ENCODE results near the gene HOXD4.

HOXD4 gene

DNA sequence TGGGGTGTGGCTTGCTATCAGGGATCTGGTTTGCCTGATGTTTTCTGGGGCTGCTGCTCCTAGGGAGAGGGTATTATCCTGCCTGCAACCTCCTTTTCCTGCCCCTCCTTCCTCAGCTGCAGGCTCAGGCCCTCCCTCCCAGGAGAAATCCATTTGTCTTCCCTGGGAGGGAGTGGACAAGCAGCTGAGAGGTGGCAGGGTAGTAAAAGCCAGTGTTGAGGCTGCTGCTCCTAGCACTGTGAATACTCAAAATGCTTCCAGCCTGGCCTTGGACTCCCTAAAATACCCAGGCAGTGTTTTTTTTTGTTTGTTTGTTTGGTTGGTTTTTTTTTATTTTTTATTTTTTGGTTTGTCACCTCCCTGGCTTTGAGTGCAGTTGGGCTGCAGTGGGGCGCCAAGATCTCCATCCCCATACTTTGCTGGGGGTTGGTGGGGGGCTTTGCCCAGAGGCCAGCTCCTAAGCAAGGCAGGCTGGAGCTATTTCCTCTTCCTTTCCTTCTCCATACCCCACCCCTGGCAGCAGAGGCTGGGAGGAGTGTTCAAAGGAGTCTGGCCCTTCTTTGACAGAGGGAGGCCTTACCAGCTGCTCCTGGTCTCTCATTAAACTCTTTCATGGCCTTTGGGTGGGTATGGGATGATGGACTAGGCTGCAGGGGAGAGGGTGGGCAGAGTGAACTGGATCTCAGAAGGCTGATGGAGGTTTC is 19.4 kb downstream of the HOXD4 start:
- DNase-seq (ENCODE audit: low read depth, low spot score) = no peak

DNA sequence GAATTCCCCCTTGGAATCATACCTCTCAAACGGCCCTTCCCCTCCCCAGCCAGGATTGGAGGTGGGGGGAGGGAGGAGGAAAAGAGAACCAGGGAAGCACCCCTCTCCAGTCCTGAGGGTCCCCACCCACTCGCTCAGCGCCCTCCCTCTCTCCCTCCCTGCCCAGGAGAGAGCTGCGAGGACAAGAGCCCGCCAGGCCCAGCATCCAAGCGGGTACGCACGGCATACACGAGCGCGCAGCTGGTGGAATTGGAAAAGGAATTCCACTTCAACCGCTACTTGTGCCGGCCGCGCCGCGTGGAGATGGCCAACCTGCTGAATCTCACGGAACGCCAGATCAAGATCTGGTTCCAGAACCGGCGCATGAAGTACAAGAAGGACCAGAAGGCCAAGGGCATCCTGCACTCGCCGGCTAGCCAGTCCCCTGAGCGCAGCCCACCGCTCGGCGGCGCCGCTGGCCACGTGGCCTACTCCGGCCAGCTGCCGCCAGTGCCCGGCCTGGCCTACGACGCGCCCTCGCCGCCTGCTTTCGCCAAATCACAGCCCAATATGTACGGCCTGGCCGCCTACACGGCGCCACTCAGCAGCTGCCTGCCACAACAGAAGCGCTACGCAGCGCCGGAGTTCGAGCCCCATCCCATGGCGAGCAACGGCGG is 20.1 kb downstream of the HOXD4 start:
- DNase-seq (ENCODE audit: low read depth, low spot score) = no peak

DNA sequence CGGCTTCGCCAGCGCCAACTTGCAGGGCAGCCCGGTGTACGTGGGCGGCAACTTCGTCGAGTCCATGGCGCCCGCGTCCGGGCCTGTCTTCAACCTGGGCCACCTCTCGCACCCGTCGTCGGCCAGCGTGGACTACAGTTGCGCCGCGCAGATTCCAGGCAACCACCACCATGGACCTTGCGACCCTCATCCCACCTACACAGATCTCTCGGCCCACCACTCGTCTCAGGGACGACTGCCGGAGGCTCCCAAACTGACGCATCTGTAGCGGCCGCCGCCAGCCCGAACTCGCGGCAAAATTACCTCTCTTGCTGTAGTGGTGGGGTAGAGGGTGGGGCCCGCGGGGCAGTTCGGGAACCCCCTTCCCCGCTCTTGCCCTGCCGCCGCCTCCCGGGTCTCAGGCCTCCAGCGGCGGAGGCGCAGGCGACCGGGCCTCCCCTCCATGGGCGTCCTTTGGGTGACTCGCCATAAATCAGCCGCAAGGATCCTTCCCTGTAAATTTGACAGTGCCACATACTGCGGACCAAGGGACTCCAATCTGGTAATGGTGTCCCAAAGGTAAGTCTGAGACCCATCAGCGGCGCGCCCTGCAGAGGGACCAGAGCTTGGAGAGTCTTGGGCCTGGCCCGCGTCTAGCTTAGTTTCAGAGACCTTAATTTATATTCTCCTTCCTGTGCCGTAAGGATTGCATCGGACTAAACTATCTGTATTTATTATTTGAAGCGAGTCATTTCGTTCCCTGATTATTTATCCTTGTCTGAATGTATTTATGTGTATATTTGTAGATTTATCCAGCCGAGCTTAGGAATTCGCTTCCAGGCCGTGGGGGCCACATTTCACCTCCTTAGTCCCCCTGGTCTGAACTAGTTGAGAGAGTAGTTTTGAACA is 20.9 kb downstream of the HOXD4 start:
- DNase-seq (ENCODE audit: low read depth, low spot score) = no peak

DNA sequence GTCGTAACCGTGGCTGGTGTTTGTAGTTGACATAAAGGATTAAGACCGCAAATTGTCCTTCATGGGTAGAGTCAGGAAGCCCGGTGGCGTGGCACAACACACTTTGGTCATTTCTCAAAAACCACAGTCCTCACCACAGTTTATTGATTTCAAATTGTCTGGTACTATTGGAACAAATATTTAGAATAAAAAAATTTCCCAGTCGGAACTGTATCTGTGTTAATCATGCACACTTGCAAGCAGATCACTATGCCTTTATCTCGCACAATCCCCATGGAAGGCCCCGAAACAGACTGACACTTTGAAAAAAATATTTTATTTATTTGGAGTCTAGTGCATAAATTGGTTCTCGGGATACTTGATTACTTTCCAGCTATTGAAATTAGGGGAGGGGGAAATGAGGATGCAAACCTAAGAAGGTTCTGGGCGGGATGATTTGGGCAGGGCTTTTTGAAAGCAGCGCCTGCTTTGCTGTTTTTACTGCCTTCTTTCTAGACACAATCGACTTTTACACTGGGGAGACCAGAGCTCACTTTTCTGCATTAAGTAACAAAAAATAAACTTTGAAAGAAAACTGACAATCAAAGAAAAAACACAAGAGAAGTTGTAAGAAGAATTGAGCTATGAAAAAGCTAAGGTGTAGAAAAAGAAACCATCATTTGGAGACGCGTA is 21.7 kb downstream of the HOXD4 start:
- no peak for DNase-seq (ENCODE audit: low read depth, low spot score)

DNA sequence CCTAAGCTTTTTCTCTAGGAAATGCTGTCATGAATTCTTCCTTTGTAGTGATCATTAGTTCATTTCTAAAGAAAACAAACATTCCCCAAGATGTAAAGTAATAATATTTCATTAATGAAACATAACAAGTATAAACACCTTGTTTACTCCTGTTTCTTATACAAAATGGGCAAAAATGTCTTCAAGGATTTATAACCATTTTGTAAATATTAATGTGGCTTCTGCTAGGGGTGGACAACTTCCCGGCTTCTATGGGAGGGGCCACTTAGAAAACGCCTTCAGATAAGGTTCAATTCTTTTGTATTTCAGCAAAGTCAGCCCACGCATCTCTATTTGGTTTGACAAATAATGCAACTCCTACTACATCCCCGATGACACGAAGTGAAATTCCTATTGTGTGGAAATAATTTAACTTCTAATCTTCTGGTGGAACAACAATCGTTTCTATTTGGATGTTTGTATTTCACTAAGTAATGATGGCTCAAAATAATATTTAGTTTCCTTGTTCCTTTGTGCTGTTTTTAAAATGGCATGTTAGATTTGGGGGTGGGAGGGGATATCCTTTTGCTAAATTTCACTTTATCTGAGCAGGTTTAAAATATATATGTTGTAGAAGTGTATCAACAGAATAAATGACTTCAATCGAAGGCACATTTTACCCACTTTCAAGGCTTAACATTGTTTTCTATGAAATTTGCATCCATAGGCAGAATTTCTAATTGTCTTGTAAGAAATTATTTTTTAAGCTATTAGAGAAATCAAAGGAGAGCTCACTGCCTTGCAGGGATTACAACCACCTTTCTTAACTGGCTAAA is 22.4 kb downstream of the HOXD4 start:
- no peak for DNase-seq (ENCODE audit: low read depth, low spot score)

DNA sequence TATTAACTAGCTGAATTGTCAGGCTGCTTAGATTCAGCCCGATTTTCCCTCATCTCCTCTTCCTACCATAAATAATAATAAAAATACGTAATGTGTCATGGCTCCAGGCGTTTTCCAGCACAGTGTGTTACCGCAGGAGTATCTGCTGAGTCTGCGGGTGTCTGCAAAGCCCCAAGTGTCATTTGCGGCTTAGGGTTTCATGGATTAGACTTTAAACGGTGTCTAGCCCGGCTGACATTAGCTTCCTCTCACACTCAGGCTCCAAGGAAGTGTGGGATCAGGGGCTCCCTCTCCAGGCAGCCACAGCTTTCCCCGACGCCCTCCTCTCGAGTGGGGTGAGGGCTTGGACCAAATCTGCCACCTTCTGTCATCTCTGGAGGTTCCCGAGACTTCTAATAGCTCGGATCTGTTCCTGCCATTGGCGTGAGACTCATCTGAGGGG is 23.1 kb downstream of the HOXD4 start:
- DNase-seq (ENCODE audit: low read depth, low spot score) = no peak

DNA sequence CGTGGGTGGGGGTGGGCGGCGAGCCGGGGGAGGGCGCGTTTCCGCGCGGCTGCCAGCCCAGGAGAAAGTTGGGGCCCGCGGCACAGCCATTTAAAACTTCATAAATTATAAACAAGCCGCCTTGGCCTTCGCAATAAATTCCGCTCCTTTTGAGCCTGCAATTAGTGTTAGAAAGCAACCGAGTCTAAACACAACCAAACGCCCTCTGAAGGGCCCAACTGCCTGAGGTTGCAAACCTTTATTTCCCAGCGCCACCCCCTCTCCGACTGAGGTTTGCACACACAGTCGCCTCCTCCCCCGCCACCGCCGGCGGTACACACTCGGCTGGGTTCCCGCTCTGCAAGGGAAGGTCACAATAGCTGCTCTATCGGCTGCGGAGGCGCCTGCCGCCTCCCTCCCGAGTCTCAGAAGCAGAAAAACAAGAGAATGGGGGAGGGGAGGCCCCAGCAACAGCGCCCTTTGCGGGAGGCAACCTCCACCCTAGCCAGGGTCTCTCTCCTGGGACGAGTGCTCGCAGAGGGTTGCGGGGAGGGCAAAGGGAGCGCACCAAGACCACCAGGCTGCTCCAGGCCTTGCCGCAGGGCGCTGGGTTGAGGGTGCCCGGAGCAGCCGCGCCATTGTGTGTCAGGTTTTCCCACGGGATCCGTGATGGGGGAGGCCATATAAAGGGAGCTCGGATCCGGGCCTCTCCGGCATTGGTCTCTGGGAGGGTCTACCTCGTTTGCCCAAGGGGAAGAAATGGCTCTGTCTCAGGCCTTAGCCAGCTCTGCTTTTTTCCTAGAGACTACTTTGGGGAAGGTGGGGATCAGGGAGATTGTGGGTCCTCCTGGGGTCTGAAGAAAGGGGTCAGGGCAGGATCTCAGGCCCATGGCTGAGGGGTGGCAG is 23.7 kb downstream of the HOXD4 start:
- DNase-seq (ENCODE audit: low read depth, low spot score) = no peak

DNA sequence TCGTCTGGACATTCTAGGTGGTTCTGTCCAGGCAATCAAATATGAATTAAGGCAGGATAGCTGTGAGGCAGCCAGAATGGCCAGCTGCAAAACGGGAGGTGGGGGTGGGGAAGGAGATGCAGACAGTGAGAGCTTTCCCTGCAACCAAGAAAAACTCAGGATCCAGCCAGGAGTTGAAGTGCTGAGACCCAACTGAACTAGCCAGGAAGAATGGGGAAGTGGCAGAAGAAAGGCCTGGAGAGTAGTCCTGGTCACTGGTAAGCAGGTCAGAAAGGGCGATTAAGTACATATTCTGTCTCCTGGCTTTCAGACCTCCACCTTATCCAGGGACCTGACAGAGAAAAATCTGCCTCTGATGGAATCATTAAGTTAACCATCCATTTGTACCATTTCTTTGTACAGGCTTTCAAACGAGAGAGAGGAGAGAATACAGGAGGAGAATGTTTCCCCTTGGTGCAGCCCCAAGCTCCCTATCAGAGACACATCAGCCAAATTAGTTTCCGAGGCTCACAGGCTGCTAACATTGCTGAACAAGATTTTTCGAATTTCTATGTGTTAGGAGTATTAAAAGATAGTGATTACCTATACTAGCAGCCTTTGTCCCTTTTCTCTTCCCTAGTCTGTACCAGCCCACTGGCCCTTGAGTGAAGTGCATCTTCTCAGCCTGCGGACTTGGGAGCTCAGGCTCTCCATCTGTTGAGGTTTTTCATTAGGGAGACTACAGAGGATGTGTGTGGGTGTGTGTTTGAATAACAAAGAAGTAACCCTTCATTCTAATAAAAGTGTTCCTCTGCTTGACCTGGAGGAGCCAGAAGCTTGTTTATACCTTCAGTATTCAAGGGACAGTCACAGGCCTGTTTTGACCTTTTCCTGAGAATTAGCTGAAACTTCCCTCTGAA is 24.6 kb downstream of the HOXD4 start:
- DNase-seq (ENCODE audit: low read depth, low spot score) = no peak

DNA sequence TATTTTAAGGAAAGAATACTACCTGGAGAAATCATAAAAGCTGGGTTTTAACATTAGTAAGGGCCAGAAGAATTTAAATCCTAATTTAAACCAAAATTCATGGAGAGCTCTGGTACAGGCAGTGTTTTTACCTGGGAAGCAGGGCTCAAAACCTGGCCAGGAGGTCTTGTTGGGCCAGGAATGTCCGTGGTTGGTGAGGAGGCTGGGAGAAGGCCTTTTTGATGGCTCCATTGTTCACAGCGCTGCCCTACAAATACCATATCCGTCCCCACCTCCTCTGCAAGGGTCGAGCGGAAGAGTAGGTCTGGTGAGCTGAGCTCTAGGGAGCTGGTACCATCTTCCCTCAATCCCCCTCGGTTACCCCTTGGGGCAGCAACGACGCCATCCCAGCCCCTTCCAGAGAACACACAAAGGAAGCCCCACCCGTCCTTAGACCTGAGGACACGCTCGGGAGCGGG is 26.3 kb downstream of the HOXD4 start:
- DNase-seq (ENCODE audit: low read depth, low spot score) = no peak

DNA sequence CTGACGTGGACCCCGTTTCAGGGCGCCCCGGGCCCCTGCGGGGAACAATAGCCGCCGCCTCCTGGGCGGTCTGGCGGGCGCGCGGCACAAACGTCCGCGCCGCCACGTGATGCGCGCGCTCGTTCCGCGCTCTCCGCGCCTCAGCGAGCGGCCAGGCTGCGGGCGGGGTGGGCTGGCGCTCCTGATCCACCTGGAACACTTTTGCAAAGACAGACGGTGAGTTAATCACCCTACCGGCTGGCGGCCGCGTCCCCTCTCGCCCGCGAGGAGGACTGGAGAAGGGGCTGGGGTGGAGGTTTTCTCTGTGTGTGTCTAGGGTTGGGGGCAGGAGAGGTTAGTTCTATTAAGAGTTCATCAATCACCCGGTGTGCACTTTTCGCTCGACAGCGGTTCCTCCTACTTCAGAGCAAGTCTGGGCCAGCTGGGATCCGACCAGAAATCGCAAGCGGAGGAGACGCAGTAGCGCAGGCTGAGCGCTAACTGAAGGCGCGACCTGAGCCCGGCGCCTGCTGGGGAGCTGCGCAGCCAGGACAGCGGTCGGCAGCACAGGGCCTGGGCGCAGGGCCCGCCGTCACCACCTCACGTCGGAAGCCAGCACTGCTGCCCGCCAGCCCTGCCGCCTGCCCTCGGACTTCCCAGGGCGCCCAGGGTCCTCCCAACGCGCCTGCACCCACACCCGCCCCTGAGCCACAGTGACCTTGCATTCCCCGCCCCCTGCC is 26.8 kb downstream of the HOXD4 start:
- no peak for DNase-seq (ENCODE audit: low read depth, low spot score)

DNA sequence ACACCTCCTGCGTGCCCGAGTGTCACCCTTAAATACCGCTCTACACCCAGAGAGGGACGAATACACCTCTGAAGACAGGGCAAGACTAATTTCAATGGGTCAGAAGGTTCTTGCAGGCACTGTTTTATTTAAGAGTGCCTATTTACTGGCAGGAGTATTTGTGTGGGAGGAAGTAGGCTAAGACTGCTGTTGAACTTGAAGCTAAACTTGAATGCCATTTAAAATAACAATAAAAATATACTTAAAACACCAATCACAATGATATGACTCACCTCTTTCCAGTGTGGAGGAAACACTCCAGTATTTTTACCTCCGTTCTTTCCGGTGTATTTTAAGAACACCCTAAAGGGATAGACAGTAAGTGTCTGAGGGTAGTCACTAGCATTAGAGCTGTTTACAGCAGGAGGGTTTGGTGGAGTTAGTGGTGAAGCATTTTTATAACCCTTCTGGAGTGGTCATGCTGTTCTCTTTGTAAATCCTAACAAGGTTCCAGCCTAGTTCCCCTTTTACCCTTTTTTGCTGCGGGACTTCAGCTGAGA is 27.5 kb downstream of the HOXD4 start:
- no peak for DNase-seq (ENCODE audit: low read depth, low spot score)

DNA sequence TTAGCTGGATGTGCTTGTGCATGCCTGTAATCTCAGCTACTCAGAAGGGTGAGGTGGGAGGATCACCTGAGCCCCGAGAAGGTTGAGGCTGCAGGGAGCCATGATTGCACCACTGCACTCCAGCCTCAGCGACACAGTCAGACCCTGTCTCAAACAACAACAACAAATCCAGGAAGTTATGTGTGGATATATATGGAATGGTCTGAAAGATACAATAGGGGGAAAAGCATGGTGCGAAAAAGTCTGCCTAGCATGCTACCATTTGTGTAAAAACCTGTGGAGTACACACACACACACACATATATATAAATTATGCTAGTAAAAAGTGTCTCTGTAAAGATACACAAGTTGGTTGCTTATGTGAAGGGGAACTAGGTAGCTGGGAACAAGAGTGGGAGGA is 30.2 kb downstream of the HOXD4 start:
- no peak for DNase-seq (ENCODE audit: low read depth, low spot score)

DNA sequence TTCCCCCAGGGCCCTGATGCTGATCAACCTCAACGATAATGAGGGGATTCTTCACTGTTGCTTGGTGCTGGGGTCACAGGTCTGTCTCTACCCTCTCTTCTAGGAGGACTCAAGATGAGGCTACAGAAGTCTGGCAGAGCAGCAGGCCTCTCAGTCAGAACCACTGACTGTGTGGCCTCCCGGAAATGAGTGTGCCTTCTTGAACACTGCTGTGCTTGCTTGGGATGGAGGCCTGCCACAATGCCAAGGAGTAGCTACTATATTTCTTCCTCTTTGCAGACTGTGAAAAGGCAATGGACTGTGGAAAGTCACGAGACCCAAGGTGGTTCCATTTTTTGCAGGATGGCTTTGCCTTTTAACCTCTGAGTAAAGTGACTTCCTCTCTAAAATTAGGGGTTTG is 31.3 kb downstream of the HOXD4 start:
- DNase-seq (ENCODE audit: low read depth, low spot score) = no peak

DNA sequence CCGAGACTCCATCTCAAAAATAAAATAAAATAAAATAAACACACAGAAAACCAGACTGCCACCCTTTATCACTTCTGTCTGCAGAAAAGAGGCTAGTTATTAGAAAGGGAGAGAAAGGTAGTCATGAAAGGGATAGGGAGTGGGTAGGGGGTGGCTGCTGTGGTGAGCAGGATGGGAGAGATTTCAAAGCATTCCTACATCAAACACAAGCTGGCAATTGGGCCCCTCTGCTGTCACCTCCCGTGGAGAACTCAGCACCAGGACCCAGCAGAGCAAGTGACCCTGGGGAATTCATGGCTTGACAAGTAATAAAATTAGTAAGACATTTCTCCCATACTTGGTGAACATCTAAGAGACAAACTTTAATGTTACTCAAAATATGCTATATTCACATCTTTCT is 33.4 kb downstream of the HOXD4 start:
- no peak for DNase-seq (ENCODE audit: low read depth, low spot score)

DNA sequence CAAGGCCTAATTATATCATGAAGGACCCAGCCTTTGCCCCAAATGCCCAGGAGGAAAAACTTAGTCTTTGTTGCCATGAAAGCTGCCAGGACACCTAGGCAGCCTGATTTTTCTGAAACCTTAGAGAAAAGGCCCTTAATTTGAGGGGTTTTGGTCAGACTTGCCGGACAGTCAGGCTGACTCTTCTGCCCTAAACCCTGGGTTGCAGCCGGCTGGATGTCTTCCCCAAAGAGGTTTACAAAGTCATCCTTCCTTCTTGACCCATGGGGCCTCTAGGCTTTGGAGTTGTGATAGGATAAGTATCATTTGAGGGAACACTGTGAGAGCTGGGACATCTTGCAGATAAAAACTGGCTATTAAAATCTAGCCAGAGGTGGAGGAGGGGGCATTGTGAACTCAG is 34.7 kb downstream of the HOXD4 start:
- DNase-seq (ENCODE audit: low read depth, low spot score) = no peak

DNA sequence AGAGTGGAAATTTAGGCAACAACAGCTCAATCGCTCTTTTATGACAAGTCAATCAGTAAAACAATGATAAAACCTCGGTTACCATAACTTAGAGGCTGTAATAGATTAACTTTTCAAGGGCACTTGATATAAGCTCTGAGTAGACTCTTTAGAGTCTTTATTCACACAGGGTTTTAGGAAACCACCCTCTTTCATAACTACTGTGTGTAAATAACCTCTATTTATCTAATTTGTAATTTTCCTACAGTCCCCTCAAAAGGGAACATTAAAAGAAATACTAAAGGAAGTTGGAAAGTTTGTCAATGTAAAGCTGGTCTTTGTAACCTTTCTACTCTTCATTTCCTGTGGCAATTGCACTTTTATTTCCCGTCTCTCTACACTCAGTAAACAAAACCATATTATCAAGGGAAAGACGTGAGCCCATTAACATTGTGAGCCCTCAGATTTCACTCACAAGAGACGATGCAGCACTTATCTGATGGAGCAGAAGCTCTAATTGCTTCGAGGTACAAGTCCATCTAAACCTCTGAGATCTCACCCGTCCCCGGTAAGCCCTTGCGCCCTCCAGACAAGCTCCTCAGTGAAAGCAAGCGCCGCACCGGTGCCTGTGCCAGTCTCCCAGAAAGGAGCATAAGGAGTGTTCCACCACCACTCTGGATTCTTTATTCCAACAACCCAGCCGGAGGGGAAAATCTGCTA is 36.0 kb downstream of the HOXD4 start:
- DNase-seq (ENCODE audit: low read depth, low spot score) = no peak
